ENCODE results near the gene SNTG2.
"Not testable (repeated sequence)": the region's sequence is repeated elsewhere in the genome, so short reads cannot be mapped to it uniquely, and the experiment has no call there.

The SNTG2 gene

DNA sequence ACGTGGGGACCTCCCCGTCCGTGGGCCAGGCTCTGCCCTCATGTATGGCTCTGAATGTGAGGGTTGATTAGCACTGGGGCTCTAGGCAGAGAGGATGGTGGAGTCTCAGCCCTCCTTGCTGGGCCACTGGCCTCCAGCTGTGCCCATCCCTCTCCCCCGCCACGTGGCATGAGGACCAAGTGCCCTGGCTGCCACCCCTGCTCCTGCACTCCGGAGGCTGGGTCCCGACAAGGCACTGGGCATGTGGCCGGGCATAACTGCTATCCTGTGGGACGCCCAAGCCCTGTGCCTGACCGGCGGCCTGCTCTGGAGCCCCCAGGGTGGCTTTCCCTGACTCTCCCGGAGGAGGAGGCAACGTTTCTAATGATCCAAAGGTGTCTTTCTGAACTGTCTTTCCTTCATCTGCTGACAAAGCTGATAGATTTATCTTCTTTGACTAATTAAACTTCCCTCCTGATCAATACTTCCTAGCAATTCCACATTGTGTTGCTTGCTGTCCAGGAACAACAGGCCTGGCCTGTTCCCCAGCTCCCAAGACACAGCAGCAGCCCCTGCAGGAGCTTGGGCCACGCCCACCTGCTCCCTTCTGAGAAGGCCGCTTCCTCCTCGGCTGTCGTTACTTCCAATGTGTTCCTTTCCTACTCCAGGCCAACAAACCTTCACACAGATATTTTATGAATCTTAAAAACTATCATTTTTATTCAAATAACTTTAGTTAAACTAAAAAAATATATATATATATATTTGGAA is 132.0 kb downstream of the SNTG2 start:
- no peaks in the 10 kb centered on the region for H3K36me3 Mint-ChIP-seq (ENCODE audit: low read depth)
- H3K4me1 Mint-ChIP-seq, result no peaks in the 10 kb centered on the region
- H3K4me3 Mint-ChIP-seq, result no peak overlapping the region
- no peaks in the 10 kb centered on the region for H3K9me3 Mint-ChIP-seq
- ATAC-seq, result no peak
- DNase-seq, result no peak
- H3K27ac Mint-ChIP-seq, result no peak overlapping the region
- no peaks in the 10 kb centered on the region for H3K27me3 Mint-ChIP-seq

DNA sequence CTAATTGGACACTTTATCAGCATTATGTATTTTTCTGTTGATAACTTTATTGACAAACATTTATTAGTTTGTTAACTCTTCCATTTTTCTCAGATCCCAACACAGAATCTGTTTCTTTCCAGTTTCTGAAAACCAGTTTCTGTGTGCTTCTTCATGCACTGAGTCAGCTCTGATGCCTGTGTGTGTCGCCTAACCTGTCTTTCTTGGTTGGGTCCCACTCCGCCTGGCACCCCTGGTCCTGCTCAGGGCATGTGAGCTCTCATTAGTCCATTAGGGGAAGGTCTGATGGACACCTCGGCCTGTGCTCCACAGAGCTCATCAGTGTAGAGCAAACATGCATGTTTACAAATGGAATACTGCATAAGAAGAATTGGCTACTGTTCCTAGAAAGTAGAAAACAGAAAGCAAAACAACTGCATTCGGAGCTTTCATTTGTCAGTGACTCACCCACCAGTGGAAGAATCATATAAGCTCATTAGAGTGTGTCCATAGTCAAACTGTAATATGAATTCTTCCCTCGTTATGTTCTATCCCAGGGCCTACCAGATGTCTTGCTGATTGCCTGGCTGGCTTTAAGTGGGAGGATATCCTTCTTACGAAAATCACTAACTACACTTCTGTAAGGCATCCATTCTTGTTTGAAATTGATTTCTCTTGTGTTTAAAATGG is 137.7 kb downstream of the SNTG2 start:
- no peaks in the 10 kb centered on the region for H3K27me3 Mint-ChIP-seq
- H3K4me3 Mint-ChIP-seq, result no peak overlapping the region
- H3K36me3 Mint-ChIP-seq (ENCODE audit: low read depth), result no peaks in the 10 kb centered on the region
- H3K27ac Mint-ChIP-seq, result no peak overlapping the region
- H3K4me1 Mint-ChIP-seq, result no peaks in the 10 kb centered on the region
- H3K9me3 Mint-ChIP-seq, result no peaks in the 10 kb centered on the region
- DNase-seq (no peak), ATAC-seq (no peak)

- ATAC-seq (no peak), DNase-seq (no peak)
- no peaks in the 10 kb centered on the region for H3K36me3 Mint-ChIP-seq (ENCODE audit: low read depth)
- no peaks in the 10 kb centered on the region for H3K27me3 Mint-ChIP-seq
- no peaks in the 10 kb centered on the region for H3K4me1 Mint-ChIP-seq
- H3K27ac Mint-ChIP-seq, result no peak overlapping the region
- H3K9me3 Mint-ChIP-seq, result no peaks in the 10 kb centered on the region
- no peak overlapping the region for H3K4me3 Mint-ChIP-seq
Observed at GRCh38 chr2:1088940-1089339, 138.3 kb downstream of the SNTG2 start.

DNA sequence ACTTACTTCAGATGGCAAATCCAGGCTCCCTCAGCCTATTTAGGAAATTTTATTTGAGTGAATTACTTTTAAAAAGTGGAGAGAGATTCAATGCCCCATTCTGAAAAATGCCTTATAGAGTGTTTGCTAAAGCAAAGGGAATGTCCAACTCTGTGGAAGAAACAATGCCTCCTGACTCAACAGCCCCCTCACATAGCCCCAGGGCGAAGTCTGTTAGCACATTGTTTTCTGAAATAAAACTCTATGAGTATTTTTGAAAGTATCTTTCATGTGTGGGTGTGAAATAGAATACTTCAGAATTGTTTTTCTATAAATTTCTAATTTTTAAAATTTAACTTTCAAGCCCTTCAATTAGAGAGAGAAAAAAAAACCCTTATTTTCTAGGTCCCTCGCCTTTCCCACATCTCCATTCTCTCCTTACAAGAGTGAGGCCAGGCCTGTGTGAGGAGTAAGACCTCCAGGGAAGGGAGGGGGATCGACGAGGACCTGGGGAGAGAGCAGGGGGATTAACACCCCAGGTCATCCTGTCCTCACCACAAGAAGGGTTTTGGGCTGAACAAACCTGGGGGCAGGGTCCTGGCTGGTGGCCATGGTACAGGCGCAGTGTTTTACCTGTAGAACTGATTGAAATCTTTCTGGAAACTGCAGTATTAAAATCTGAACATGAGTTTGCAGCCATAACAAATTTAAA is 141.4 kb downstream of the SNTG2 start:
- no peak overlapping the region for H3K27ac Mint-ChIP-seq
- H3K27me3 Mint-ChIP-seq, result no peaks in the 10 kb centered on the region
- DNase-seq (no peak), ATAC-seq (no peak)
- H3K36me3 Mint-ChIP-seq (ENCODE audit: low read depth), result no peaks in the 10 kb centered on the region
- no peaks in the 10 kb centered on the region for H3K9me3 Mint-ChIP-seq
- no peaks in the 10 kb centered on the region for H3K4me1 Mint-ChIP-seq
- no peak overlapping the region for H3K4me3 Mint-ChIP-seq

GRCh38 chr2:1093668-1094067 is 143.0 kb downstream of the SNTG2 start:
- not testable (repeated sequence) for H3K27ac Mint-ChIP-seq; H3K4me1 Mint-ChIP-seq; H3K27me3 Mint-ChIP-seq; H3K36me3 Mint-ChIP-seq (ENCODE audit: low read depth); H3K4me3 Mint-ChIP-seq; H3K9me3 Mint-ChIP-seq; DNase-seq; ATAC-seq

GRCh38 chr2:1097101-1097500 is 146.5 kb downstream of the SNTG2 start:
- H3K36me3 Mint-ChIP-seq (ENCODE audit: low read depth), result no peaks in the 10 kb centered on the region

DNA sequence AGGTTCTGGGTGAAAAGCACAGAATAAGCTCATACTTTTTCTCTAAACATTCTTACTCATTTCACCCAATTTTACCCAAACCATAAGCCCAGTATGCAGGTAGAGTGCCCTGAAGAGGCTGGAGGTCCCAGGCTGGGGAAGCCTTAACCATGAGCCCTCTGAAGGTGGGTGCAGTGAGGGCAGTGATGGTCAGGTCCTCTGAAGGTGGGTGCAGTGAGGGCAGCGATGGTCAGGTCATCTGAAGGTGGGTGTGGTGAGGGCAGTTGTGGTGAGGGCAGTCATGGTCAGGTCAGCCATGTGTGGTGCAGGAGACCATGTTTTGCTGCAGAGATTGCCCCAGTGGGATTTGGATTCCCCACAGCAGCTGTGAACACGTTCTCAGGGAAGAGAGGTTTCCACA is 148.8 kb downstream of the SNTG2 start:
- H3K36me3 Mint-ChIP-seq (ENCODE audit: low read depth), result no peaks in the 10 kb centered on the region
- no peak overlapping the region for H3K4me3 Mint-ChIP-seq
- no peak overlapping the region for H3K27ac Mint-ChIP-seq
- ATAC-seq, result no peak
- H3K9me3 Mint-ChIP-seq, result no peaks in the 10 kb centered on the region
- no peaks in the 10 kb centered on the region for H3K27me3 Mint-ChIP-seq
- no peaks in the 10 kb centered on the region for H3K4me1 Mint-ChIP-seq
- DNase-seq, result no peak

More at GRCh38 chr2:1097101-1097500, 146.5 kb downstream of the SNTG2 start:
- H3K9me3 Mint-ChIP-seq, result no peaks in the 10 kb centered on the region
- no peak overlapping the region for H3K4me3 Mint-ChIP-seq
- ATAC-seq, result no peak
- no peaks in the 10 kb centered on the region for H3K4me1 Mint-ChIP-seq
- no peak overlapping the region for H3K27ac Mint-ChIP-seq
- no peaks in the 10 kb centered on the region for H3K27me3 Mint-ChIP-seq
- DNase-seq, result no peak

- no peak for ATAC-seq
Observed at GRCh38 chr2:1101011-1101782, 150.5 kb downstream of the SNTG2 start.

GRCh38 chr2:1101982-1102590 is 151.4 kb downstream of the SNTG2 start:
- H3K36me3 Mint-ChIP-seq (ENCODE audit: low read depth), result no peaks in the 10 kb centered on the region

More at GRCh38 chr2:1101011-1101782, 150.5 kb downstream of the SNTG2 start:
- H3K27ac Mint-ChIP-seq, result no peak overlapping the region
- H3K27me3 Mint-ChIP-seq, result no peaks in the 10 kb centered on the region
- H3K36me3 Mint-ChIP-seq (ENCODE audit: low read depth), result no peaks in the 10 kb centered on the region
- no peaks in the 10 kb centered on the region for H3K9me3 Mint-ChIP-seq
- no peak overlapping the region for H3K4me3 Mint-ChIP-seq
- no peak for DNase-seq
- H3K4me1 Mint-ChIP-seq, result no peaks in the 10 kb centered on the region

DNA sequence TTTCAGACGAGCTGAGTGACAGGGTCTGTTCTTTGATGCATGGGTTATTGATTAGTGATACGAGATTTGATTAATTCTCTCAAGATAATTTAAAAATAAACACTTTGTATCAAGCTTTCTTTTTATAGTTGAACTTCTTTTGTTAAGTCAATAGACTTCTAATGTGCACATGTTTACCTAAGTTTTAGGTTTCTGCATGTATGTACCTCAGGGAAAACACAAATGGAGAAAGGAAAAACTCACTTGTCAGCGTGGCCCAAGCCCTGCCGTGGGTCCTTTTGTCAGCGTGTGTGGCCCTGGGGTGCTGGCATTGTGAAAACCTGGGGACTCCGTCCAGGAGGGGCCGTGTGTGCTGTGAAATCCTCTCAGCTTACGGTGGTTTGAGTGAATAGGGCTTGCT is 153.7 kb downstream of the SNTG2 start:
- ATAC-seq, result no peak
- DNase-seq, result no peak
- H3K4me3 Mint-ChIP-seq, result no peak overlapping the region
- no peaks in the 10 kb centered on the region for H3K36me3 Mint-ChIP-seq (ENCODE audit: low read depth)
- H3K9me3 Mint-ChIP-seq, result no peaks in the 10 kb centered on the region
- H3K27me3 Mint-ChIP-seq, result no peaks in the 10 kb centered on the region
- H3K4me1 Mint-ChIP-seq, result no peaks in the 10 kb centered on the region
- no peak overlapping the region for H3K27ac Mint-ChIP-seq

More at GRCh38 chr2:1101982-1102590, 151.4 kb downstream of the SNTG2 start:
- DNase-seq, result no peak
- H3K4me1 Mint-ChIP-seq, result no peaks in the 10 kb centered on the region
- H3K9me3 Mint-ChIP-seq, result no peaks in the 10 kb centered on the region
- no peak overlapping the region for H3K4me3 Mint-ChIP-seq
- H3K27me3 Mint-ChIP-seq, result no peaks in the 10 kb centered on the region
- ATAC-seq, result no peak
- H3K27ac Mint-ChIP-seq, result no peak overlapping the region

- not testable (repeated sequence) for H3K27ac Mint-ChIP-seq; H3K36me3 Mint-ChIP-seq (ENCODE audit: low read depth); H3K9me3 Mint-ChIP-seq; DNase-seq; ATAC-seq; H3K27me3 Mint-ChIP-seq; H3K4me1 Mint-ChIP-seq; H3K4me3 Mint-ChIP-seq
Observed at GRCh38 chr2:1106344-1106743, 155.7 kb downstream of the SNTG2 start.

DNA sequence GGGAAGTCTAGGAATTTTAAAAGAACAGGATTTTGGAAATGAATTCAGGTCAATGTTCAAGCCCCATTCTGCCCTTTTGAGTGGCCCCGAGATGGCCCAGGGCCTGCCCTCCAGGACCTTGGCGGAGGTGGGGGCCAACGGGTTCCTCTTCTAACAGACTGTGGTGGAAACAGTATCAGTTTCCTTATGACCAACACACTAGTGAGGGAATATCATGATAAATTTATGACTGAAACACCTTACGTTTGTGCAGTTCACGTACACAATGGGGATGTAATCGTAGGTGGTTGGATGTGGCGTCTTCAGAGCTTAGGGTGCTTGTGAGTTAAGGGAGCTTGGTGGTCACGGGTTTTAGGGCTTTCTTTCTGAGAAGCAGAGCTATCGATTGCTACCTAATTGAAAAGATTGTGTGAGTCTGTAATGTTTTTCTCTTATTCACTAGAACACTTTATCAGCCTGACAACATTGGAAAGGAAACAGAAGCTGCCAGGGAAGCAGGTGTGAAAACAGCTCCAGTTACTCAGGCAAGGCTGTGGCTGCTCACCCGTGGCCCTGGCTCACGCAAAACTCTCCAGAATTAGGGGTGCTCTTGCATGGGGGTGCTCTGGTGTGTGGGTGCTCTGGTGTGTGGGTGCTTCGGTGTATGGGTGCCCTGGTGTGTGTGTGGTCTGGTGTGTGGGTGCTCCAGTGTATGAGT is 165.3 kb downstream of the SNTG2 start:
- ATAC-seq (no peak), DNase-seq (no peak)
- no peaks in the 10 kb centered on the region for H3K27me3 Mint-ChIP-seq
- peaks cover 31% of the 10 kb centered on the region for H3K9me3 Mint-ChIP-seq
- H3K36me3 Mint-ChIP-seq (ENCODE audit: low read depth), result peaks cover 2% of the 10 kb centered on the region
- H3K4me3 Mint-ChIP-seq, result no peak overlapping the region
- peaks cover 2% of the 10 kb centered on the region for H3K4me1 Mint-ChIP-seq
- no peak overlapping the region for H3K27ac Mint-ChIP-seq

GRCh38 chr2:1117569-1117968 is 166.9 kb downstream of the SNTG2 start:
- Mint-ChIP-seq H3K4me1 (peaks cover 2% of the 10 kb centered on the region), H3K36me3 (ENCODE audit: low read depth) (peaks cover 2% of the 10 kb centered on the region), H3K4me3 (no peak overlapping the region), H3K27me3 (no peaks in the 10 kb centered on the region), H3K27ac (no peak overlapping the region), H3K9me3 (peaks cover 19% of the 10 kb centered on the region)
- DNase-seq (no peak), ATAC-seq (no peak)

DNA sequence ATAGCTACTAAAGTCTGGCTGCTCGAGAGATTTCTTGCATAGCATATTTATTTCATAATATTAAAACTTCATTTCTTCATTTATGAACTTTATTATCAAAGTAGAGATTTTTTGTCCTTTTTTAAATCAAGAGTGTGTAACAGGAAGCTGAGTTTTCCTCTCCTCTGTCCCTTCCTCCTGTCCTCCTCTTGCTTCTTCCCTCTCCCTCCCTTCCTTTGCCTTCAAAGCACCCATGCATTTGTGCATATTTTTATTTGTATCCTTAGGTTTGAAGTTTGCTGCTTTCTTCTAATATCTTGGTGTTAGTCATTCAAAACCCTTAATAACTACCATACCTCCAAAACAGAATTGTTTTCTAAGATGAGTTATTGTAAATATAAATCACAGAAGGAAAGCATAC is 174.6 kb downstream of the SNTG2 start:
- H3K27ac Mint-ChIP-seq, result no peak overlapping the region
- ATAC-seq, result no peak

More for the DNA sequence above, 174.6 kb downstream of the SNTG2 start:
- H3K4me3 Mint-ChIP-seq, result no peak overlapping the region
- H3K4me1 Mint-ChIP-seq, result no peaks in the 10 kb centered on the region
- no peak for DNase-seq
- H3K36me3 Mint-ChIP-seq (ENCODE audit: low read depth), result no peaks in the 10 kb centered on the region
- no peaks in the 10 kb centered on the region for H3K9me3 Mint-ChIP-seq
- H3K27me3 Mint-ChIP-seq, result peaks cover 6% of the 10 kb centered on the region

Measured in activated naive CD8-positive, alpha-beta T cell treated with anti-CD3 and anti-CD28 coated beads, Interleukin-2, amount 50 U/mL, for 24 hours (primary cell).